ENCODE results near the gene UCP3. TPM values are rescaled to one million over a fixed set of nuclear protein-coding genes. Genes with fewer than 3 reads are reported as not detected.

The UCP3 gene
- total RNA-seq, 1 donor from 2014 or later: 2.6 TPM

Other genes with a start within 250 kb of the UCP3 start
- gene RAB6A, start 248.0 kb downstream of the UCP3 start, total RNA-seq: 74.6 and 89.5 TPM in 2 replicates
- 63.1 and 67.1 TPM in 2 replicates for gene MRPL48, start 221.2 kb downstream of the UCP3 start, total RNA-seq
- 90.2 and 99.9 TPM in 2 replicates for gene COA4, start 132.2 kb downstream of the UCP3 start, total RNA-seq
- 25.4 and 28.7 TPM in 2 replicates for gene PAAF1, start 132.1 kb downstream of the UCP3 start, total RNA-seq
- gene DNAJB13, start 58.1 kb downstream of the UCP3 start, total RNA-seq: 0.44 and 0.52 TPM in 2 replicates
- gene UCP2, start 26.2 kb downstream of the UCP3 start, total RNA-seq: 429 and 437 TPM in 2 replicates
- gene C2CD3, start 161.9 kb upstream of the UCP3 start, total RNA-seq: 32.5 and 33.1 TPM in 2 replicates
- gene PPME1, start 162.2 kb upstream of the UCP3 start, total RNA-seq: 67.1 and 67.5 TPM in 2 replicates